PFSK-1 (cell line): ENCODE measurements around the gene TMED3.

Experiments
- FOXP2 ChIP-seq: optimal IDR thresholded peaks from 2 replicates; pipeline ENCODE3; 2011; ENCODE audit warnings: borderline replicate concordance, control low read depth, inconsistent platforms; ENCODE audit not compliant: insufficient read depth; ENCODE audit errors: extremely low read length, extremely low read depth
- POLR2AphosphoS5 ChIP-seq: IDR thresholded peaks from 2 replicates; pipeline ENCODE4 v1.6.1; 2012; ENCODE audit warnings: low read depth, mild to moderate bottlenecking, control low read depth, low read length, moderate library complexity
- REST ChIP-seq, 2 experiments: IDR thresholded peaks; 2 replicates each; pipeline versions ENCODE4 v1.6.1 to v1.8.0; 2011 to 2012; ENCODE audit warnings: low read depth in 2 of 2, low read length in 2 of 2, control low read depth in 1 of 2, inconsistent platforms in 1 of 2, mild to moderate bottlenecking in 1 of 2, moderate library complexity in 1 of 2; ENCODE audit not compliant: insufficient read depth in 1 of 2
- SIN3A ChIP-seq: IDR thresholded peaks from 2 replicates; pipeline ENCODE4 v1.6.1; 2012; ENCODE audit warnings: mild to moderate bottlenecking, low read length, moderate library complexity, borderline replicate concordance; ENCODE audit not compliant: insufficient read depth
- TAF1 ChIP-seq: IDR thresholded peaks from 2 replicates; pipeline ENCODE4 v1.6.1; 2012; ENCODE audit warnings: low read length, control low read depth, borderline replicate concordance; ENCODE audit not compliant: insufficient read depth

DNA sequence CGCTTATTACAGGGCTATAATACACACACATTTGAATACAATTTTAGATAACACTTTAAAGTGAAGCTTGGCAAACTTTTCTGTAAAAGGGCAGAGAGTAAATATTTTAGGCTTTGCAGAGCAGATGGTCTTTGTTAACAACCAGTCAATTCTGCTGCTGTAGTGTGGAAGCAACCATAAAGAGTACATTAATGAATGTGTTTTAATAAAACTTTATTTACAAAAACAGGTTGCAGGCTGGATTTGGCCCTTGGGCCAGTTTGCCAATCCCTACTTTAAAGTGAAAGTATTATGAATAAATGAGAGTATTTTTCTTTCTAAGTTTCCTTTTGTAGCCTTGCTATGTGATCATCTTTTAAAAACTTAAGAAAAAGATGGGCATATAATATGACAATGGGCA is 49.1 kb upstream of the TMED3 start:
- TF ChIP-seq POLR2AphosphoS5 (no peak), TAF1 (no peak), REST (IDR thresholded peaks at IDR 0.05; ENCODE audit: insufficient read depth in 1 of 2, low read depth in 2 of 2, low read length in 2 of 2) (no peak), SIN3A (no peak), FOXP2 (no peak)
